HG02588 (cell line): ENCODE data around the gene HSPA1B.
"Not testable (repeated sequence)": the region's sequence is repeated elsewhere in the genome, so short reads cannot be mapped to it uniquely, and the experiment has no call there.

Experiments used
- ATAC-seq: cut with Tn5 transposase; IDR thresholded peaks from one replicate; pipeline ENCODE4 v1.9.1; 2021; ENCODE audit warnings: mild to moderate bottlenecking, moderate library complexity; ENCODE audit not compliant: unreplicated experiment

HSPA1B gene

GRCh38 chr6:31827286-31828079 is at the start of gene HSPA1B:
HSPA1B (plus strand) TSS chr6:31827738; CDS start chr6:31827951, 213 bp downstream.
- peak; percentile 66 for ATAC-seq

- ATAC-seq = no peak
Measured at GRCh38 chr6:31778193-31778592, 49.3 kb upstream of the HSPA1B start.

GRCh38 chr6:31778999-31779885 is 48.3 kb upstream of the HSPA1B start:
- ATAC-seq = no peak

GRCh38 chr6:31779908-31780307 is 47.6 kb upstream of the HSPA1B start:
- ATAC-seq = no peak

GRCh38 chr6:31780507-31781243 is 46.9 kb upstream of the HSPA1B start:
- ATAC-seq = no peak

GRCh38 chr6:31781244-31782125 is 46.1 kb upstream of the HSPA1B start:
- no peak for ATAC-seq

- ATAC-seq = no peak
Measured at GRCh38 chr6:31782126-31782855, 45.2 kb upstream of the HSPA1B start.

GRCh38 chr6:31784098-31784925 is 43.2 kb upstream of the HSPA1B start:
- no peak for ATAC-seq

GRCh38 chr6:31785475-31785874 is 42.1 kb upstream of the HSPA1B start:
- no peak for ATAC-seq

GRCh38 chr6:31791324-31792089 is 36.0 kb upstream of the HSPA1B start:
- no peak for ATAC-seq

- no peak for ATAC-seq
Measured at GRCh38 chr6:31792090-31792374, 35.5 kb upstream of the HSPA1B start.

- ATAC-seq = no peak
Measured at GRCh38 chr6:31792761-31793171, 34.8 kb upstream of the HSPA1B start.

GRCh38 chr6:31793927-31794245 is 33.7 kb upstream of the HSPA1B start:
- ATAC-seq = not testable (repeated sequence)

- ATAC-seq = no peak
Measured at GRCh38 chr6:31794294-31794865, 33.2 kb upstream of the HSPA1B start.

- ATAC-seq = peak; percentile 4
Measured at GRCh38 chr6:31794866-31795615, 32.5 kb upstream of the HSPA1B start.

- ATAC-seq = peak; percentile 78
Measured at GRCh38 chr6:31795616-31796298, 31.8 kb upstream of the HSPA1B start, which contains the start of gene VARS1. VARS1 (minus strand) TSS chr6:31795752; CDS start chr6:31795217, 535 bp downstream.

GRCh38 chr6:31796993-31797385 is 30.5 kb upstream of the HSPA1B start:
- no peak for ATAC-seq
